GM19455 (cell line): Measurements from ENCODE around the gene HS3ST6.
"Not testable (repeated sequence)": the region's sequence is repeated elsewhere in the genome, so short reads cannot be mapped to it uniquely, and the experiment has no call there.

Source experiments
- ATAC-seq: cut with Tn5 transposase; IDR thresholded peaks from one replicate; pipeline ENCODE4 v1.9.1; 2021; ENCODE audit not compliant: unreplicated experiment

Gene HS3ST6

DNA sequence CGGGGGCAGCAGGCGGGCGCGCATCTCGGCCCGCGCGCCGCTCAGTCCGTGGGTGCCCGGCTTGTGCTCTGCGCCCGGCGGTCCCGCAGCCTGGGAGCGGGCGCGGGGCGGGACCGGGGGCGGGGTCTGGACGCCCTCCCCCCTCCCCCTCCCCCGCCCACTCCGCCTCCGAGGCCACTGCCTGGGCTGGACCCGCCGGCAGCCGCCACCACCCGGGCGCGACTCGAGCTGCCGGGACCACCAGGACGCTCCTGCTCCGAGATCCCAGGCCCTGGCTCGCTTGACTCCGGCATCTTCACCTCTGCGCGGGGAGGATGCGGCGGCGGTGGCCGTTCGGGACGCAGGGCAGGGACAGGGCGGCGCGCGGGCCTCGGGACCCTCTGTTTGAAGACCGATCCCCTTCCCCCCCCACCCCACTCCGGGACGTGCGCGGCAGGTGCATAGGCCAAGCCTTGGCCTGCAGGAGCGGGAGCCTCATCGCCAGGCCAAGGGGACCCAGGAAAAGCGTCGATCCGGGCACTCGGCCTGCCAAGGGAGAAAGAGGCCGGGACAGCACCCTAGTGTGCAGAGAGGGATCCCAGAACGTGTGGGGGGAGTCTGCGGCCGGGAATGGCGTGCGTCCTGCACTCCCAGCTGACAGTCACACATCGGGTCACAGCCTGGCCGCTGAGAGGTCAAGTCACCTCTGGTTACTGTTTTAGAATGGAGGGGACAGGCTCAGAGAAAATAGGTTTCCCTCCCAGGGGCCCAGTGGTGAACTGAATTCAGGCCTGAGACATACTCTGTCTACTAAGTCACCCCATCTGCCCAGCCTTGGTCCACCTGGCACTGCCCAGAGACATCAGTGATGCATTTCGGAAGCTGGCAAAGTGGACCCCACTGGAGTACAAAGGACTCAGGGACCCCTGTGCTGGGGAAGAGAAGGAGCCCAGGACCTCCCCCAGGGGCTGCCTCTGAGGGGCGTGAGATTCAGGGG, at the start of gene HS3ST6:
Gene HS3ST6, minus strand, starts transcription at position 65 of the 976 bp plus-strand sequence. CDS start 92 bp downstream, outside the sequence.
- no peak for ATAC-seq

DNA sequence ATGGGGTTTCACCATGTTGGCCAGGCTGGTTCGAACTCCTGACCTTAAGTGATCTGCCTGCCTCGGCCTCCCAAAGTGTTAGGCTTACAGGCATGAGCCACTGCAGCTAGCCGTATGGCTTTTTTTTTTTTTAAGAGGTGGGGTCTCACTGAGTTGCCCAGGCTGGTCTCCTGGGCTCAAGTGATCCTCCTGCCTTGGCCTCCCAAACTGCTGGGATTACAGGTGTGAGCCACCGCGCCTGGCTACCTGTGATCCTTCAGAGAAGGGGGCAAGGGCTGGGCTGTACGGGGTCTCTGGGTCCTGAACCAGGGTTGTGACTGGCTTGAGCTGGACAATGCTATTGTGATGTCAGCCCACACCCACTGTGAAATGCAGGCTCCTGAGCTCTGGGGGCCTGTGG, 48.2 kb upstream of the HS3ST6 start, which contains the start of gene RNF151:
Gene RNF151, plus strand, starts transcription at position 397 of the 400 bp plus-strand sequence. CDS start 26 bp downstream, outside the sequence.
- no peak for ATAC-seq

DNA sequence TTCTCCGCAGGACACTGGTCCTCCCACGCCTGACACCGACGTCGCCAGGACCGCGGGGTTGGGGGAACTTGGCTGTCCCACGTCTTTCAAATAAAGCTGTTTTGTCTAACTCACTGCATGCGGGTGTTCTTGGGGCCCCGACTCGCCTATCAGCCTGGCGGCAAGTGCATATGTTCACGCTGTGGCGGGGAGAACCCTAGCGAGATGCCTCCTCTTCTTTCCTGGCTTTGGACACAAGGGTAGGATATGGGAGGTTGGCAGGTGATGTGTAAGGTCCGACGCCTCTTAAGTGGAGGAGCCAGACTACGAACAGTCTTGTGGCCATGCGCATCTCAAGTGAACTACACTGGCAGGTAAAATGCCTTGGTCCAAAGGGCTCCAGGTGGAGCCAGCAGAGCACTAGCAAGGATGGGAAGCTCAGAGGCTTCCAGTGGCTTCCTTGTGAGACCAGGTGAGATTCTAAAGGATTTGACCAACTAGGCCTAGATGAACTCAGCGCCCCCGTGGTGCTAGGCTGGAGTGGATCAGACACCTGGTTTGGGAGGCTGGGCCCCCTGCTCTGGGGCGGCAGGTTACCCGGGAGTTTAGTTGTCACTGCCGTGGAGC, 47.3 kb upstream of the HS3ST6 start:
- ATAC-seq, result no peak

DNA sequence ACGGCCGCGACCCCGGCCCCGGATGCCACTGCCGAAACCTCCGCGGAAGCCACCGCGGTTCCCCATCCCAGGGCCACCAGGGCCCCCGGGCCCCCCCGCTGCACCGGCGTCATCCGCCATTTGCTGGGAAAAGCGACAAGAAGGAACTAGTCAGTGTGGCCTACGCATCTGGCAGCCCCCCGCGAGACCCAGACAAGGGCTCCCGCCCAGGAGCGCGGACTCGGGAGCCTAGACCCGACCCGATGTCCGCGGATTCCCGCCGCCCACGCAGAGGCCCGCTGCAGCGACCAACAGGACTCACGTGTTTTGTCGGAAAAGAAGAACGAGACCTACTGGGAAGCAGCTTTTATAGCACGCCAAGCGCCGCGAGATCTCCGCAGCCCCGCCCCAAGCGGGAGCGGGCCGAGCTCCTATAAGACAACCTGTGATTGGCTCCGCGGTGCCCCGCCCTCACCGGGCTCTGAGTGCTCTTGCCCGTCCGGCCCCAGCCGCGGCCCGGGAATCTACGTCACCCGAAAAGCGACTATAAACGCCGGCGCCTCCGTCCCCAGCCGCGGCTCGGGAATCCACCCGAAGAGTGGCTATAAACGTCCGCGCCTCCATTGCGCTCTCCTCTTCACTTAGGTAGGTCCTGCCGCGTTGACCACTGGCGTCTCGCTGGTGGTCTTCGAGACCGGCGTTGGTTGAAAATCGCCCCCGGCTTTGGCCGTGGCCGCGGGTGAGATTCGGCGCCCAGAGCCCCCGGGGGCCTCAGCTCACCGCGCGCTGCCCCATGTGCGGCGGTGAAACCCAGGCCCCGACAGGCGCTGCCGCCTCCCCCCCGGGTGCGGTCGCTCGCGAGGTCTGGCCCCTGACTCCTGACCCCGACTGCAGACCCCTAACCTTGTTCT, 46.5 kb upstream of the HS3ST6 start, which contains the start of gene RPS2:
Gene RPS2, minus strand, starts transcription at position 321 of the 890 bp plus-strand sequence. Its CDS starts 201 bp downstream, at position 120.
- peak; percentile 68 for ATAC-seq

DNA sequence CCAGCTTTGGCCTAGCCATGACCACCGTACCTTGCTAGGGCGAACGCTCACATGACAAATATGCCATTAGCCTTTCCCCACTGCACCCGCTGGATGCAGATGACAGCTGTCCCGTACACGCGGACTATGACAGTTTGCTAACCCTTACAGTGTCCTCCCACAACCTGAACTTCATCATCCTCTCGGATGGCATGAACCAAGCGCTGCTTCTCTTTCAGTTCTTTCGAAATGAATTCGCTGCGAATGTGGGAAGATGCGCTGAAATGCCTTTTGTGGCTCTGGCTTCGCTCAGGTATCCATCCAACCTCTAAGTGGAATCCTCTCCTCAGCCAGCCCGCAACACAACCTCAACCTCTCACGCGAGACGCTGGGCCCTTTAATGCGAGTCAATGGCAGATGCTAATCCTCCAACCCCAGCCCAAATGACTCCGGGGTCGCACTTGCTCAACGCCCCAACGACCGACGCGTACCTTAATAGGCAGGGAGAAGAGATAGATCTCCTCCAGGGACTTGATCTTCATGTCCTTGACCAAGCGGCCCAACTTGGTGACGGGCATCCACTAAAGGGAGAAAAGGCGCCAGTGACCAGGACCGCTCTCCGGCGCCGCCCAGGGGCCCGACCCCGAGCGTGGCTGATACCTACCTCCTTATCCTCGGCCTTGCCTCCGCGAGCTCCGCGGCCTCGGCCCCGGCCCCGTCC, 45.7 kb upstream of the HS3ST6 start:
- peak; percentile 3 for ATAC-seq

DNA sequence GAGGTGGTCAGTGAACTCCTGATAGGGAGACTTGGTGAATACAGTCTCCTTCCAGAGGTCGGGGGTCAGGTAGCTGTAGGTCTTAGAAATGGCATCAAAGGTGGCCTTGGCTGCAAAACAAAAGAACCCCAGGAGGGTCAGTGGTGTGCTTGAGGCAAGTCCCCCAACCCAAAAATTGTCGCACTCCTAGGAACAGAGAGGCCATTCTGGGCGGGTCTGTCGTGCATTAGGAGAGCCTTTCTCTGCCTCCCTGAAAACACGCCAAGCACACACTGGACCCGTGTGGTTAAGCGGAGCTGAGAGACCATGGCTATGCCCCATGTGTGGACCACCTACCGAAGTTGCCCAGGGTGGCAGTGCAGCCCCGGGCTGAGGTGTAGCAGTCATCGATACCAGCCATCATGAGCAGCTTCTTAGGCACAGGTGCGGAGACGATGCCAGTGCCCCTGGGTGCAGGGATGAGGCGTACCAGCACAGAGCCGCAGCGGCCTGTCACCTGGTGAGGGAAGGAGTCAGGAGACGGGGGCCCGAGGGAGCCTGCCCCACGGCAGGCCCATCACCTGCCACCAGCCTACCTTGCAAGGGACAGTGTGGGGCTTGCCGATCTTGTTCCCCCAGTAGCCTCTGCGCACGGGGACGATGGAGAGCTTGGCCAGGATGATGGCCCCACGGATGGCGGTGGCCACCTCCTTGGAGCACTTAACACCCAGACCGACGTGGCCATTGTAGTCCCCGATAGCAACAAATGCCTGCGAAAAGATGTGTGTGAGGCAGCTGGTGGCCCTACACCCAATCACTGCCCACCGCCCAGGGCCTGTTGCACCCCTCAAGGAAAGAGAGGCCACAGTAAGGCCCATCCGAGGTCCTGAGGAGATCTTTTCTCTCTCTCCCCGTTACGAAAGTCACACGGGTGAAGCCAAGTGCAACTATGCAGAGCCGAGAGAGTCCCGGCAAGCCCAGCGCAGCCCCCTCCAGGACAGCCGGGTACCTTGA, 44.2 kb upstream of the HS3ST6 start:
- not testable (repeated sequence) for ATAC-seq

DNA sequence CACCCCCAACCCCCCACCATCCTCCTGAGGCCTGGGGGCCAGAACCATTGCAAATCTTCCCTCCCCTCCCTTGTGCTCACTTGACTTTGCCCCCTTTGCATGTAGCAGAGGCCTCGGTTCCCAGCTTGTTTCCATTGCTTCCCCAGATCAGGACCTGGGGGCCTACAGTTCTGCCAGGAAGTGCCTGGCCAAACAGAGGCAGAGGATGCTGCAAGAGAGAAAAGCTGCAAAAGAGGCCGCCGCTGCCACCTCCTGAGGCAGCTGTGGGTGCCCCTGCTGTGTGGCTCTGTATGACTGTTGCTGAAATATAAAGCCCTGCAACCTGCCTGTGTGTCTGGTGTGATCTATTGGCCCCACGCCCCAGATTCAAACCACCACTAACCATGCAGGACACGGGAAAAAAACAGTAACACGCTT, 43.4 kb upstream of the HS3ST6 start:
- no peak for ATAC-seq

DNA sequence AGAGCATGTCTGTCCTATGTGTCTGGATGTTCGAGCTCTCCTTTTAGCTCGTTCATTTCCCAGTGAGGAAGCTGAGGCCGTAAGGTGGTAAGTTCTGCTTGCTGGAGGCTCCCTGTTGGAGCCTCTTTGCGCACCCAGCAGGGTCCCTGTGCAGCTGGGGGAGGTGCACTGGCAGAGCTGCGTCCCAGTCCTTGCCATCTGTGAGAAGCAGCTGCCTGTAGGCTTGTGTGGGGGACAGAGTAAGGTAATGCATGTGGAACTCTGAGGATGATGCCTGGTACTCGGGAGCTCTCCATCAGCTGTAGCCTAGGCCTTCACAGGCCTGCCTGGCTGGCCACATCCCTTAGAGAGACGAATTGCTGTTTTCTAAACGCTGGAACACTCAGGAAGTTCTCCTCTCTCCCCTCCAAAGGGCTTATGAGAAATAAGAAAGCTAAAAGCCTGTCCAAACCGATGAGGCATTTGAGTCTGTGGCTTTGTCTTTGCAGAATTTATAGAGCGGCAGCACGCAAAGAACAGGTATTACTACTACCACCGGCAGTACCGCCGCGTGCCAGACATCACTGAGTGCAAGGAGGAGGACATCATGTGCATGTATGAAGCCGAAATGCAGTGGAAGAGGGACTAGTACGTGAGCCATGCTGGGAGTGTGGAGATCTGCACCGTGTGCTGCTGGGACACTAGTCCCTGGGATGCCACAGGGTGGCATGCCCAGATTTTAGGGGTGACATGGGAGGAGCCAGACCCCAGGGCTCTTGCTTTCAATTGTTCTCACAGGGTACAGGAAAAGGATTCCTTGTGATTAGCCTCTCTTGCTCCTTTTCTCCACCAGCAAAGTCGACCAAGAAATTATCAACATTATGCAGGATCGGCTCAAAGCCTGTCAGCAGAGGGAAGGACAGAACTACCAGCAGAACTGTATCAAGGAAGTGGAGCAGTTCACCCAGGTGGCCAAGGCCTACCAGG, 42.7 kb upstream of the HS3ST6 start:
- ATAC-seq, result no peak

DNA sequence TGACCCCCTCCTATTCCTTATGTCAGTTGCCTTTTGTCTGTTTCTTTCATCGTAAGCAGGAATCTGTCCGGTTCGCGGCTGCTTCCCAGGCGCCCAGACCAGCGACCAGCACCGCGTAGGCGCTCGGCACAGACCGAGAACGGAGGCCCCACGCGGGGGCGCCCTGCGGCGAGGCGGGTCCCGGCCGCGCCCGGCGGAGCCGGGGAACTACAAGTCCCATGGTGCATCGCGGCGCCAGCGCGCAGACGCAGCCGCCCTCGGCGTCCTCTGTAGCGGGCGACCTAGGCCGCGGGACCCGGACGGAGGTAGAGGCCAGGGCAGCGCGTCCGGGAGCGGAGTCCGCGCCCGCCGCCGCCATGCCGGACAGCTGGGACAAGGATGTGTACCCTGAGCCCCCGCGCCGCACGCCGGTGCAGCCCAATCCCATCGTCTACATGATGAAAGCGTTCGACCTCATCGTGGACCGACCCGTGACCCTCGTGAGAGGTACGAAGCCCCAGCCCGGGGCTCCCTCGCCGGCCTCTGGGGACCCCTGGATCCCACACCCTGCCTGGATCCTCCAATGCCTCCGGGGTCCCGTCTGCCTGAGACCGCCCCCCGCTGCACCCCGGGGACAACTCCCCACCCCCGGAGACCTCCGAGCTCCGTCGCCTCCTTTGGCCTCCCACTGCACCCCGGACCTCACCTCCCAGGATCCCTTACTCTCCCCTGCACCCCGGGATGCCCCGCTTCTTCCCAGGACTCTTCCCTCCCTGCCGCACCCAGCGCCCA, 41.2 kb upstream of the HS3ST6 start, which contains the start of gene NDUFB10:
Gene NDUFB10, plus strand, starts transcription at position 270 of the 771 bp plus-strand sequence. Its CDS starts 87 bp downstream, at position 357.
- peak; percentile 68 for ATAC-seq

DNA sequence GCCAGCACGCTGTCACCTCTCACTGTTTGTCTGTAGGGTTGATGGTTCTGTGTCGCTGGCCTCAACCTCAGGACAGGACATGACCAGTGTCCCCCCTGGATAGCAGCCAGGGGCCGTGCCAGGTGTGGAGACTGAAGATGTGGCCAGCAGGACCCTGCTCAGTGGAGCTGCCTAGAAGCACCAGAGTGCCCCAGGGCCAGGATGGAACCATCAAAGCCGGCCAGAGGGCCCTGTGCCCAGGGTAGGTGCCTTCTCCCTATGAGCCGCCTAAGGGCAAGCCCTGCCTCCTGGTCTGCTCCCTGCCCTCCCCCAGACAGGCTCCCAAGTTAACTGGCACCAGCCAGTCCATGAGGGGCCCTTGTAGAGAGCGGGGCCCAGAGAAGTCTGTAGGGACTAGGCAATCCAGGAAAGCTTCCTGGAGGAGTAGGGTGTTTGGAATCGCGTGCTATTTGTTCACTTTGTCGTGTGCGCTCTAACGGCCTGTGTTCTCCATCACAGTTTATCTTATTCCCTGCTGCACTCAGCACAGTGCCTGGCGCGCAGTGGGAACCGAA, 40.6 kb upstream of the HS3ST6 start:
- no peak for ATAC-seq

DNA sequence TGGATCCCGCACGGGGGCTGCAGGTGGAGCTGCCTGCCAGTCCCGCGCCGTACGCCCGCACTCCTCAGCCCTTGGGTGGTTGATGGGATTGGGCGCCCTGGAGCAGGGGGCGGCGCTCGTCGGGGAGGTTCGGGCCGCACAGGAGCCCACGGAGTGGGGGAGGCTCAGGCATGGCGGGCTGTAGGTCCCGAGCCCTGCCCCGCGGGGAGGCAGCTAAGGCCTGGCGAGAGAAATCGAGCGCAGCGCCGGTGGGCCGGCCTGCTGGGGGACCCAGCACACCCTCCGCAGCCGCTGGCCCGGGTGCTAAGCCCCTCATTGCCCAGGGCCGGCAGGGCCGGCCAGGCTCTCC, 39.9 kb upstream of the HS3ST6 start:
- ATAC-seq, result not testable (repeated sequence)

DNA sequence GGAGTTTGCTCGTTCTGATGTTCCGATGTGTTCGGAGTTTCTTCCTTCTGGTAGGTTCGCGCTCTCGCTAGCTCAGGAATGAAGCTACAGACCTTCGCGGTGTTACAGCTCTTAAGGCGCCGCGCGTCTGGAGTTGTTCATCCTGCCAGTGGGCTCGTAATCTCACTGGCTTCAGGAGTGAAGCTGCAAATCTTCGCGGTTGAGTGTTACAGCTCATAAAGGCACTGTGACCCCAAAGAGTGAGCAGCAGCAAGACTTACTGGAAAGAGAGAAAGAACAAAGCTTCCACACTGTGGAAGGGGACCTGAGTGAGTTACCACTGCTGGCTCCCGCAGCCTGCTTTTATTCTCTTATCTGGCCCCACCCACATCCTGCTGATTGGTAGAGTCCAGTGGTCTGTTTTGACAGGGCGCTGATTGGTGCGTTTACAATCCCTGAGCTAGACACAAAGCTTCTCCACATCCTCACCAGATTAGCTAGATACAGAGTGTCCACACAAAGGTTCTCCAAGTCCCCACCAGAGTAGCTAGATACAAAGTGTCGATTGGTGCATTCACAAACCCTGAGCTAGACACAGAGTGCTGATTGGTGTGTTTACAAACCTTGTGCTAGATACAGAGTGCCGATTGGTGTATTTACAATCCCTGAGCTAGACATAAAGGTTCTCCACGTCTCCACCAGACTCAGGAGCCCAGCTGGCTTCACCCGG, 39.4 kb upstream of the HS3ST6 start:
- not testable (repeated sequence) for ATAC-seq

DNA sequence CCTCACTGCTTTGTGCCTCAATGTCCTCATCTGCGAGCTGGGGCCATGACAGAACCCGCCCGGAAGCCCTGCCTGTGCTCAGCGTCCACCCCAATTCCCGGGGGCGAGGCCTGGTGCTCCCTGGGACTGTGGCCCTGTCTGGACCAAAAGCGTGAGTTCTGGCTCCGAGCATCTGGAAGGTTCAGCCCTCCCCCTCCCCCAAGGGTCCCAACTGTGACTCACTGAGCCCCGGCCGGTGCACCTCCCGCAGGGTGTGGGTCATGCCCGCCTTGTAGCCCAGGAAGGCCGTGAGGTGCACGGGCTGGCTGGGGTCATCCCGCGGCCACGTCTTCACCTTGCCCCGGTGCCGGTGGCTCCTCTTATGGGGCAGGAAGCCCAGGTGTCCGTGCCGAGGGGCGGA, 35.5 kb upstream of the HS3ST6 start:
- no peak for ATAC-seq

DNA sequence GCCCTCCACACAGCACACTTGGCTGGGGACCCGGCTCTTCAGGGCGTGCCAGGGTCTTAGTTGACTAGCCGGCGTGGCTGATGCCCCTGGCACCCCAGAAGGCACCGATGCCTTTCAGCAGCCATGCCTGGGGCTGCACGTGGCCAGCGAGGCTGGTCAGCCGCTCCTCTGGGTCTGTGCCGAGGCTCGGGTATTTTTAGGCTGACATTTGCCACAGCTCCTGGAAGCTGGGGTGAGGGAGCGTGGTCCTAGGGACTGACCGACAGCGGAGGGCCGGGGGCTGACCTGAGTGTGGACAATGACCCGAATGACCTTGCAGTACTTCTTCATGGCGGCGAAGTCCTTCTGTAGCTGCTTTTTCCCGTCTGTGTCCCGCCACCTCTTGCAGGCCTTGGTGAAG, 32.3 kb upstream of the HS3ST6 start:
- no peak for ATAC-seq

DNA sequence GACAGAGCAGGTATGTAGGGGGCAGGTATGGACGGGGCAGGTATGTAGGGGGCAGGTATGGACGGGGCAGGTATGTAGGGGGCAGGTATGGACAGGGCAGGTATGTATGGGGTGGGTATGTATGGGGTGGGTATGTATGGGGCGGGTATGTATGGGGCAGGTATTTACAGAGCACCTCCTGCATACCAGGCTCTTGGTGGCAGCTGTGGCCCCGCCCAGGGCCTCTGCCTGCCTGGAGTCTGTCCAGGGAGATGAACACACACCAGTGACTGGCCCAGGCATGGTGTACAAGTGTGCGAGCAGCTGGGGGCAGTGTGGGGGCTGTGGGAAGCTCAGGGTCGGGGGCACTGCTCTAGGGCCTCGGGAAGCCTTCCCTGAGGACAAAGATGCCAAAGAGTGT, 31.8 kb upstream of the HS3ST6 start:
- no peak for ATAC-seq

DNA sequence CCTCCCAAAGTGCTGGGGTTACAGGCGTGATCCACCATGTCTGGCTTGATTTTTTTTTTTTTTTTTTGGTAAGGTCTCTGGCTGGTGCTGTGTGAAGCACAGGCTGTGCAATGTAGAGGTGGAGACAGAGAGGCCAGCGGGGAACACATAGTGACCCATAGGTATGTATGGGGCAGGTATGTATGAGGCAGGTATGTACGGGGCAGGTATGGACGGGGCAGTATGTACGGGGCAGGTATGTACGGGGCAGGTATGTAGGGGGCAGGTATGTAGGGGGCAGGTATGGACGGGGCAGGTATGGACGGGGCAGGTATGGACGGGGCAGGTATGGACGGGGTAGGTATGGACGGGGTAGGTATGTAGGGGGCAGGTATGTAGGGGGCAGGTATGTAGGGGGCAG, 31.3 kb upstream of the HS3ST6 start:
- ATAC-seq, result no peak
